Skeletal muscle satellite cell (primary cell): ENCODE measurements around the gene NT5C3A. TPM values are rescaled to one million over a fixed set of nuclear protein-coding genes. Genes with fewer than 3 reads are reported as not detected.
"Not testable (repeated sequence)": the region's sequence is repeated elsewhere in the genome, so short reads cannot be mapped to it uniquely, and the experiment has no call there.

ENCODE experiments used
- H3K27me3 ChIP-seq: 2 replicates; pipeline ENCODE4 v1.7.0; 2013; ENCODE audit warnings: low read length; ENCODE audit not compliant: control insufficient read depth, insufficient read depth
- H3K36me3 ChIP-seq: 2 replicates; pipeline ENCODE4 v1.7.0; 2013; ENCODE audit warnings: mild to moderate bottlenecking, control low read depth, low read length; ENCODE audit not compliant: insufficient read depth
- H3K4me1 ChIP-seq: 2 replicates; pipeline ENCODE4 v1.7.0; 2013; ENCODE audit warnings: low read length; ENCODE audit not compliant: control insufficient read depth, insufficient read depth
- H3K4me2 ChIP-seq: 2 replicates; pipeline ENCODE4 v1.7.0; 2013; ENCODE audit warnings: mild to moderate bottlenecking, low read length
- H3K4me3 ChIP-seq: 2 replicates; pipeline ENCODE4 v1.7.0; 2013; ENCODE audit warnings: low read length
- H3K9ac ChIP-seq: 2 replicates; pipeline ENCODE4 v1.7.0; 2013; ENCODE audit warnings: mild to moderate bottlenecking, low read depth, low read length, moderate library complexity
- H3K9me3 ChIP-seq: replicated peaks from 2 replicates; pipeline ENCODE4 v1.7.0; 2013; ENCODE audit warnings: mild to moderate bottlenecking, control low read depth, low read length
- small RNA-seq: library from RNA; depleted of rRNA; stranded (forward); fragments of <200 nt; gene quantifications from one replicate; pipeline ENCODE3, GENCODE V24; 2012

NT5C3A gene

DNA sequence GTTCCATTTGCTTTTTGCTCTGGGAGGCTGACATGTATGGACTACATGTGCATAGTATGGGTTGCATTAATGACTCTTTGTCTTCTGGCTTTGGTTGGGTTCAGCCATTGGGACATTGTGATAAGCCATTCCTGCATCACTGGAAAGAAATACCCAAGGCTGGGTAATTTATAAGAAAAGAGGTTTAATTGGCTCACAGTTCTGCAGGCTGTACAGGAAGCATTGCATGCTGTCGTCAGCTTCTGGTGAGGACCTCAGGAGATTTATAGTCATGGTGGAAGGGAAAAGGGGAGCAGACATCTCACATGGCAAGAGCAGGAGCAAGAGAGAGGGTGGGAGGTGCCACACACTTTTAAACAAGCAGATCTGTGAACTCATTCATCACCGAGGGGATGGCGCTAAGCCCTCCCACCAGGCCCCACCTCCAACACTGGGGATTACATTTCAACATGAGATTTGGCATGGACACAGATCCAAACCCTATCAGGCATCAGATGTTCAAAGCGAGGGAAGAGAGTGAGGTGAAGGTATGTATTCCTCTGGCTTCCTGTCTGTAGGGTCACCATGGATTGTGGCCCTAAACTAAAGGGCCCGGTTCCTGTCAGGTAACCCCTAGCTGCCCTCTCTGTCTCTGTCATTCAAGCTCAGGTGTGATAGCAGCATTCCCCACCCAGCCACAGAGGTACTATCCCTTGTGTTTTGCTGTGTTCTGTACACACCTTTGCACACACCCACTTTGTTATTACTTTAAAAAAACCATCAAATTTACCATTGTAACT, 95.9 kb downstream of the NT5C3A start:
- not testable (repeated sequence) for H3K4me1 ChIP-seq, H3K36me3 ChIP-seq, H3K27me3 ChIP-seq, H3K4me3 ChIP-seq, H3K9ac ChIP-seq, H3K4me2 ChIP-seq, H3K9me3 ChIP-seq

DNA sequence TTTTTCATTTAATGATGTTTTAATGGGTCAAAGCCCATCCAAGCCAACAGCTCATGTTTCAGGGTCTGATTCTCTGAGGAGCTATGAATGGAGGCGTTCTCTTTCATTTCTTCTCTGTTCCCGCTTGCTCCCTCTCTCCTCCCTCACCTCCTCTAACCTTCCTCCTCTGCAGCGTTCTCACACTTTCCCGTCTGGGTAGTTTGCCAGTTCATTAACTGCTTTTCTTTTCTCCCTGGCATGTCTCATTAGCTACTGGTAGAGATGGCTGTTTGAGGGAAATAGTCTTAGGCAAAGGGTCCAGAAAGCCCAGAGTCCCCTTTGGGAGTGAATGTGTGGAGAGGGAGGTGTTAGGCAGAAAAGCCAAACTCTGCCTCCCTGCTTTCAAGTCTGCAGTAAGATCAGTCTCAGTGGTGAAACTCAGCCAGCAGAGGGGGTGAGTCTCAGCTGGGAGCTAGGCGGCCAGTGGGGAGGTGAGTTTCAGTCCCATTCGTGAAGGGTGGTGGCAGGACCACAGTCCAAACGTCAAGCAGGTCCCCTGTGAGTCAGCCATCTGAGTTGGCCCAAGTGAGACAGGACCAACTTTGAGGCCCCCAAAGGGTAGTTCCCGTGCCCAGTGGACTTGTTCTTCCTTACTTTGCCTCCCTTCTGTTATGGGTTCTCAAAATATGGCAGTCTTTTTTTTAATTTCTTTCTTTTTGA, 98.0 kb downstream of the NT5C3A start:
- not testable (repeated sequence) for H3K36me3 ChIP-seq, H3K9me3 ChIP-seq, H3K4me1 ChIP-seq, H3K27me3 ChIP-seq, H3K4me3 ChIP-seq, H3K9ac ChIP-seq
- peak overlapping the region; percentile 63 for H3K4me2 ChIP-seq

Small RNA genes within 50 kb of the gene (small RNA-seq; reads per million reads assigned to genes)
- gene RN7SL505P (not detected), gene RNU6-388P (not detected), gene RPS29P14 (not detected)
